ENCODE results near the gene C1RL. TPM values are rescaled to one million over a fixed set of nuclear protein-coding genes. Genes with fewer than 3 reads are reported as not detected.
A peak's percentile ranks its signal among the peaks of the same experiment; 100 is the strongest.

C1RL gene
- total RNA-seq, 2 donors from 2014 or later: 126 to 134 TPM

- TF ChIP-seq CTCF (IDR thresholded peaks at IDR 0.05): no peak
- Histone ChIP-seq H3K27me3 (replicated peaks; ENCODE audit: insufficient read depth) (no peaks in the 10 kb centered on the region), H3K4me1 (ENCODE audit: control insufficient read depth in 1 of 2, low read depth in 2 of 2) (no peaks in the 10 kb centered on the region), H3K36me3 (peaks cover 5% of the 10 kb centered on the region), H3K27ac (no peak overlapping the region), H3K4me3 (no peak overlapping the region), H3K9me3 (no peaks in the 10 kb centered on the region)
- no peak for DNase-seq (ENCODE audit: low spot score)
- no peak for ATAC-seq (ENCODE audit: insufficient number of reproducible peaks, low FRiP score, low read depth)
Observed at GRCh38 chr12:7143564-7143963, 34.5 kb upstream of the C1RL start.

DNA sequence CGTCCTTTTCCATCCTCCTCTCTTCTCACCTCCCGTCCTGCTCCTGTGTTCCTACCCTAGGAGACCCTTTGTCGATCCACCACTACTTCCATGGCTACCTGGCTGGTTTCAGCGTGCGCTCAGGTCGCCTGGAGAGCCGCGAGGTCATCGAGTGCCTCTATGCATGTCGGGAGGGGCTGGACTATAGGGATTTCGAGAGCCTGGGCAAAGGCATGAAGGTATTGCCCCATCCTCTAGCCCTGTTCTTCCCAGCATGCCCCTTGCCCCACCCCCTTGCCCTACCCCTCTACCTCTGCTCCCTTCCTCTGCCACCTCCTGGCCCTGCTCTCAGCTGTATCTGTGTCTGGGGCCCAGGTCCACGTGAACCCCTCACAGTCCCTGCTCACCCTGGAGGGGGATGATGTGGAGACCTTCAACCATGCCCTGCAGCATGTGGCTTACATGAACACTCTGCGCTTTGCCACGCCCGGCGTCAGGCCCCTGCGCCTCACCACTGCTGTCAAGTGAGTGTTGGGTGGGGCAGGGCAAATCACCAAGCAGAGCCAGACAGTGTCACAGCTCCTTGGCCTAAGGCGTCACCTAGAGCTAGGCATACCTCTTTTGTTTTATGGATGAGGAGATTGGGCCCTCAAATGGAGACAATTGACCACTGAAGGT lies 33.9 kb upstream of the C1RL start:
- peaks cover 5% of the 10 kb centered on the region for H3K36me3 ChIP-seq
- H3K9me3 ChIP-seq: no peaks in the 10 kb centered on the region
- ATAC-seq (ENCODE audit: insufficient number of reproducible peaks, low FRiP score, low read depth) (no peak), DNase-seq (ENCODE audit: low spot score) (no peak)
- H3K4me1 ChIP-seq (ENCODE audit: control insufficient read depth in 1 of 2, low read depth in 2 of 2): no peaks in the 10 kb centered on the region
- no peaks in the 10 kb centered on the region for H3K27me3 ChIP-seq (replicated peaks; ENCODE audit: insufficient read depth)
- H3K27ac ChIP-seq: no peak overlapping the region
- H3K4me3 ChIP-seq: no peak overlapping the region
- TF ChIP-seq CTCF (IDR thresholded peaks at IDR 0.05): no peak

GRCh38 chr12:7142056-7142644 lies 33.1 kb upstream of the C1RL start:
- DNase-seq (ENCODE audit: low spot score) (no peak), ATAC-seq (ENCODE audit: insufficient number of reproducible peaks, low FRiP score, low read depth) (no peak)
- H3K27me3 ChIP-seq (replicated peaks; ENCODE audit: insufficient read depth): no peaks in the 10 kb centered on the region
- no peaks in the 10 kb centered on the region for H3K4me1 ChIP-seq (ENCODE audit: control insufficient read depth in 1 of 2, low read depth in 2 of 2)
- no peak overlapping the region for H3K27ac ChIP-seq
- peak; percentile 51 for TF ChIP-seq CTCF (IDR thresholded peaks at IDR 0.05)
- peaks cover 8% of the 10 kb centered on the region for H3K36me3 ChIP-seq
- no peaks in the 10 kb centered on the region for H3K9me3 ChIP-seq
- H3K4me3 ChIP-seq: no peak overlapping the region

DNA sequence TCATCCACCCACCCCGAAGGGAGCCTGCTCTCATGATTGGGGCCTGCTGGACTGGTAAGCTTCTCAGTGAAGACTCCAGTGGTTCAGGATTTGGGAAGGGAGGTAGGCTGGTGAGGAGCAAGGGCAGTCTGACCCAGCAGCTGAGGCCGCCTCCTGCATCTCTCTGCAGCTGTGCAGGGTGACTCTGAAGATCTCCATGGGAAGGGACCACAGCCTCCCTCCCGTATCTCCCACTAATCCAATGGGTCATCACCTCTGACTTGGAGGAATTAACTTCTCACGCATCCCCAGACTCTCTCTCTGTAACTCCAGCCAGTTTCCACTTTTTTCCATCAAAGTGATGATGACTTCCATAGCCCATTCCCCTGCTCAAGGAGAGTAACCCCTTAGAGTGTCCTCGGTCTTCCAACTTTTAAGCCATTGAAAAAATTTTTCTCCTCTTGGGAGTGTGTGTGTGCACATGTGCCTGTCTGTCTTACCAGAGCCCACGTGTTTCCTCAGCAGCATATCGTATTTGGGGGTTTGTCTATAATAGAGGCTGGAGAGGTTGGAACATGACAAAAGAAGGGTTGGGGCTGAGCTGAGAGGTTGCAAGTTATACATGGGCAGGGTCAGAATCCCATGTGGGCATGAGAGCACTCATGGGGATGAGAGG lies 32.5 kb upstream of the C1RL start:
- H3K4me3 ChIP-seq: no peak overlapping the region
- peaks cover 7% of the 10 kb centered on the region for H3K36me3 ChIP-seq
- TF ChIP-seq CTCF (IDR thresholded peaks at IDR 0.05): no peak
- H3K4me1 ChIP-seq (ENCODE audit: control insufficient read depth in 1 of 2, low read depth in 2 of 2): no peaks in the 10 kb centered on the region
- ATAC-seq (ENCODE audit: insufficient number of reproducible peaks, low FRiP score, low read depth): no peak
- DNase-seq (ENCODE audit: low spot score): no peak
- no peak overlapping the region for H3K27ac ChIP-seq
- no peaks in the 10 kb centered on the region for H3K27me3 ChIP-seq (replicated peaks; ENCODE audit: insufficient read depth)
- H3K9me3 ChIP-seq: no peaks in the 10 kb centered on the region

DNA sequence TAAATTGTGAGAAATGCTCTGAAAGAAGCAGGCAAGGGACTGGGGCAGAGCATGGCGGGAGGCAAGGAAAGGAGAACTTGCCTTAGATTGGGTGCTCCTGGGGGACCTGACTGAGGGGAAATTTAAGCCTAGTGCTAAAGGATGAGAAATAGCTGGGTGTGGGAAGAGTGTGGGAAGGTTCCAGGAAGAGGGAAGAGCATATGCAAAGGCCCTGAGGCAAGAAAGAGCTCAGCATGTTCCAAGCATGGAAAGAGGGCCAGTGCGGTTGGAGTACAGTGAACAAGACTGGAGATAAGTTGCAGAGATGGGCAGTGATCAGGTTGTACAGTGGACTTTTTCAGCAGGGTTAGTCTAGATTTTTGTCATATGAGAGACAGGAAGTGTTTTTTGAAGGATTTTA lies 30.2 kb upstream of the C1RL start:
- TF ChIP-seq CTCF (IDR thresholded peaks at IDR 0.05): no peak
- ATAC-seq (ENCODE audit: insufficient number of reproducible peaks, low FRiP score, low read depth): no peak
- DNase-seq (ENCODE audit: low spot score): no peak
- no peaks in the 10 kb centered on the region for H3K27me3 ChIP-seq (replicated peaks; ENCODE audit: insufficient read depth)
- no peak overlapping the region for H3K4me3 ChIP-seq
- peaks cover 18% of the 10 kb centered on the region for H3K36me3 ChIP-seq
- H3K9me3 ChIP-seq: no peaks in the 10 kb centered on the region
- no peaks in the 10 kb centered on the region for H3K4me1 ChIP-seq (ENCODE audit: control insufficient read depth in 1 of 2, low read depth in 2 of 2)
- no peak overlapping the region for H3K27ac ChIP-seq
